IMR-90 (cell line): ENCODE measurements around the gene LIMCH1. TPM values are rescaled to one million over a fixed set of nuclear protein-coding genes. Genes with fewer than 3 reads are reported as not detected.

Experiments
- ATAC-seq: fragments of 200-7000 bp; cut with Tn5 transposase; 2 replicates; pipeline ENCODE4 v1.9.1; 2020; ENCODE audit warnings: low read depth, mild to moderate bottlenecking, moderate library complexity
- BruUV-seq: library from RNA; stranded (reverse); fragments of 400-500 nt; replicated peaks from 2 replicates; lab custom pipeline; 2021; lab: Mats Ljungman, UMichigan
- CTCF ChIA-PET: fragments of 300-600 bp; formaldehyde crosslinking; extraction: SDS; loops from one replicate; lab custom pipeline; 2021; ENCODE audit warnings: antibody characterized with exemption; lab: Yijun Ruan, JAX
- POLR2A ChIA-PET: fragments of 300-600 bp; sonication (Branson Sonifier 250); formaldehyde crosslinking; loops from one replicate; lab custom pipeline; 2022; ENCODE audit warnings: antibody characterized with exemption; ENCODE audit not compliant: unreplicated experiment; lab: Charles Lee
- DNase-seq: peaks from one replicate; pipeline ENCODE4 v3.0.0; 2013
- H2AFZ ChIP-seq: replicated peaks from 2 replicates; pipeline ENCODE3; 2013; ENCODE audit warnings: low read length, mild to moderate bottlenecking; ENCODE audit not compliant: poor library complexity
- H2AK5ac ChIP-seq: 2 replicates; pipeline ENCODE4 v1.6.1; 2013; ENCODE audit warnings: low read depth, low read length, inconsistent platforms
- H2AK9ac ChIP-seq: replicated peaks from 2 replicates; pipeline ENCODE3; 2013; ENCODE audit warnings: mild to moderate bottlenecking, low read depth, low read length, moderate library complexity; ENCODE audit not compliant: poor library complexity
- H2BK120ac ChIP-seq: 2 replicates; pipeline ENCODE4 v1.6.1; 2013; ENCODE audit warnings: low read depth, low read length, inconsistent platforms
- H2BK15ac ChIP-seq: 3 replicates; pipeline ENCODE4 v1.6.1; 2013; ENCODE audit warnings: low read depth, low read length, inconsistent platforms
- H2BK20ac ChIP-seq: 2 replicates; pipeline ENCODE4 v1.6.1; 2013; ENCODE audit warnings: low read depth, mild to moderate bottlenecking, inconsistent platforms, low read length, moderate library complexity
- H2BK5ac ChIP-seq: 2 replicates; pipeline ENCODE4 v1.6.1; 2013; ENCODE audit warnings: mild to moderate bottlenecking, low read depth, low read length, inconsistent platforms; ENCODE audit not compliant: poor library complexity, severe bottlenecking
- H3K14ac ChIP-seq: replicated peaks from 2 replicates; pipeline ENCODE4 v1.6.1; 2013; ENCODE audit warnings: low read depth, low read length, inconsistent platforms
- H3K18ac ChIP-seq: 2 replicates; pipeline ENCODE4 v1.6.1; 2013; ENCODE audit warnings: low read depth, low read length, control low read depth
- H3K23ac ChIP-seq: 2 replicates; pipeline ENCODE4 v1.6.1; 2013; ENCODE audit warnings: low read depth, low read length, inconsistent platforms
- H3K27ac ChIP-seq: 2 replicates; pipeline ENCODE4 v1.5.1; 2013; ENCODE audit warnings: mild to moderate bottlenecking, control low read depth, low read length; ENCODE audit not compliant: insufficient read depth
- H3K27me3 ChIP-seq: 2 replicates; pipeline ENCODE4 v1.6.1; 2013; ENCODE audit warnings: low read length; ENCODE audit not compliant: control insufficient read depth, insufficient read depth
- H3K36me3 ChIP-seq: 2 replicates; pipeline ENCODE4 v1.6.1; 2013; ENCODE audit warnings: low read length, mixed read lengths; ENCODE audit not compliant: control insufficient read depth, insufficient read depth
- H3K4ac ChIP-seq: 2 replicates; pipeline ENCODE4 v1.6.1; 2013; ENCODE audit warnings: low read depth, low read length, inconsistent platforms
- H3K4me1 ChIP-seq: 2 replicates; pipeline ENCODE4 v1.6.1; 2013; ENCODE audit warnings: low read length, mixed read lengths; ENCODE audit not compliant: control insufficient read depth, insufficient read depth
- H3K4me2 ChIP-seq: 2 replicates; pipeline ENCODE4 v1.6.1; 2013; ENCODE audit warnings: low read depth, mild to moderate bottlenecking, control low read depth, low read length, moderate library complexity
- H3K4me3 ChIP-seq: 2 replicates; pipeline ENCODE4 v1.5.1; 2013; ENCODE audit warnings: low read depth, mild to moderate bottlenecking, control low read depth, low read length, moderate library complexity; ENCODE audit not compliant: insufficient read depth
- H3K56ac ChIP-seq: 2 replicates; pipeline ENCODE4 v1.6.1; 2013; ENCODE audit warnings: low read length, inconsistent platforms; ENCODE audit not compliant: insufficient read depth; ENCODE audit errors: extremely low read depth
- H3K79me1 ChIP-seq, 2 experiments: 2 replicates each; pipeline ENCODE4 v1.6.1; 2013; ENCODE audit warnings: low read length in 2 of 2, inconsistent platforms in 1 of 2, low read depth in 1 of 2
- H3K9ac ChIP-seq: 2 replicates; pipeline ENCODE4 v1.6.1; 2013; ENCODE audit warnings: low read depth, low read length, control low read depth
- H3K9me1 ChIP-seq: 2 replicates; pipeline ENCODE4 v1.6.1; 2013; ENCODE audit warnings: low read length, inconsistent platforms; ENCODE audit not compliant: insufficient read depth
- H3K9me3 ChIP-seq: 2 replicates; pipeline ENCODE4 v1.6.1; 2013; ENCODE audit warnings: low read length; ENCODE audit not compliant: control insufficient read depth, insufficient read depth
- H4K20me1 ChIP-seq: 2 replicates; pipeline ENCODE4 v1.6.1; 2013; ENCODE audit warnings: low read length, inconsistent platforms; ENCODE audit not compliant: insufficient read depth
- H4K5ac ChIP-seq: 2 replicates; pipeline ENCODE4 v1.6.1; 2013; ENCODE audit warnings: mild to moderate bottlenecking, low read depth, low read length, control low read depth
- H4K8ac ChIP-seq, 2 experiments: 2 replicates each; pipeline ENCODE4 v1.6.1; 2013; ENCODE audit warnings: low read depth in 2 of 2, low read length in 2 of 2, control low read depth in 1 of 2, inconsistent platforms in 1 of 2
- H4K91ac ChIP-seq: 2 replicates; pipeline ENCODE4 v1.6.1; 2013; ENCODE audit warnings: low read depth, low read length, inconsistent platforms; ENCODE audit not compliant: insufficient read depth
- BHLHE40 ChIP-seq: fragments of 150-350 bp; IDR thresholded peaks from 2 replicates; pipeline ENCODE4 v1.6.1; 2016; ENCODE audit warnings: mild to moderate bottlenecking, low read depth, low read length
- CEBPB ChIP-seq: IDR thresholded peaks from 2 replicates; pipeline ENCODE4 v1.6.1; 2012; ENCODE audit warnings: low read depth, low read length, improper control_type of control experiment
- CHD1 ChIP-seq: IDR thresholded peaks from 2 replicates; pipeline ENCODE4 v1.6.1; 2012; ENCODE audit warnings: low read depth, low read length, improper control_type of control experiment
- CTCF ChIP-seq: conservative IDR thresholded peaks from 2 replicates; pipeline ENCODE4 v1.5.1; 2012; ENCODE audit warnings: mild to moderate bottlenecking, low read depth, low read length, improper control_type of control experiment
- FOS ChIP-seq: fragments of 150-350 bp; IDR thresholded peaks from 2 replicates; pipeline ENCODE4 v1.6.1; 2016; ENCODE audit warnings: low read depth, low read length
- MAFK ChIP-seq: IDR thresholded peaks from 2 replicates; pipeline ENCODE4 v1.6.1; 2012; ENCODE audit warnings: low read depth, low read length, improper control_type of control experiment
- MAZ ChIP-seq: IDR thresholded peaks from 2 replicates; pipeline ENCODE4 v1.6.1; 2012; ENCODE audit warnings: low read depth, mild to moderate bottlenecking, low read length, improper control_type of control experiment, moderate library complexity, borderline replicate concordance
- MXI1 ChIP-seq: IDR thresholded peaks from 2 replicates; pipeline ENCODE4 v1.6.1; 2012; ENCODE audit warnings: low read depth, mild to moderate bottlenecking, low read length, moderate library complexity, borderline replicate concordance
- NFE2L2 ChIP-seq: fragments of 150-350 bp; IDR thresholded peaks from 2 replicates; pipeline ENCODE4 v1.6.1; 2016; ENCODE audit warnings: low read depth, mild to moderate bottlenecking, low read length
- POLR2A ChIP-seq: IDR thresholded peaks from 2 replicates; pipeline ENCODE4 v1.6.1; 2012; ENCODE audit warnings: mild to moderate bottlenecking, low read depth, low read length
- RAD21 ChIP-seq: IDR thresholded peaks from 2 replicates; pipeline ENCODE4 v1.6.1; 2012; ENCODE audit warnings: low read length, improper control_type of control experiment
- RCOR1 ChIP-seq: IDR thresholded peaks from 2 replicates; pipeline ENCODE4 v1.6.1; 2012; ENCODE audit warnings: mild to moderate bottlenecking, low read length, improper control_type of control experiment; ENCODE audit not compliant: insufficient replicate concordance
- RFX5 ChIP-seq: IDR thresholded peaks from 2 replicates; pipeline ENCODE4 v1.8.0; 2012; ENCODE audit warnings: low read depth, mild to moderate bottlenecking, low read length, moderate library complexity
- SMC3 ChIP-seq: fragments of 150-350 bp; IDR thresholded peaks from 2 replicates; pipeline ENCODE4 v1.6.1; 2016; ENCODE audit warnings: low read depth, mild to moderate bottlenecking, antibody characterized with exemption, low read length, moderate library complexity
- WGBS, 2 experiments: methylation state at CpG; one replicate each; pipeline versions ENCODE4 v1.1.5 to v1.1.7; 2013; ENCODE audit warnings: missing lambda C conversion rate in 2 of 2; ENCODE audit not compliant: insufficient read length in 1 of 2; ENCODE audit errors: extremely low coverage in 2 of 2; 5-methylcytosine and 5-hydroxymethylcytosine counted together
- dilution Hi-C: fragments of 300-500 bp; cut with HindIII; formaldehyde crosslinking; loops from one replicate; pipeline ENCODE4 v1.14.3; 2018; ENCODE audit warnings: low sequenced_read_pairs; ENCODE audit not compliant: unreplicated experiment
- in situ Hi-C: fragments of 300-500 bp; cut with MboI; formaldehyde crosslinking; loops from 3 replicates; pipeline ENCODE4 v1.14.3; 2019; ENCODE audit warnings: low sequenced_read_pairs, inconsistent platforms, mixed read lengths
- intact Hi-C: fragments of 100-400 bp; cut with micrococcal nuclease; formaldehyde crosslinking; loops from 2 replicates; pipeline ENCODE4 v1.10.0; 2022
- polyA plus RNA-seq, 3 experiments: library from polyadenylated mRNA; depleted of rRNA; stranded (reverse); fragments of >200 nt; gene quantifications; 2 replicates each; pipeline ENCODE4 v1.2.3, GENCODE V29; 2012; ENCODE audit warnings: low replicate concordance in 1 of 3
- total RNA-seq: library from RNA; depleted of rRNA; stranded (reverse); fragments of >200 nt; gene quantifications from 2 replicates; pipeline ENCODE4 v1.2.3, GENCODE V29; 2012
- TF ChIP-seq, protein P1 (sequence below): fragments of 150-350 bp; IDR thresholded peaks from 2 replicates; pipeline ENCODE4 v1.6.1; 2017; ENCODE audit warnings: mild to moderate bottlenecking, antibody characterized with exemption, low read length, low read depth

The LIMCH1 gene
- total and polyA plus RNA-seq, 2 of the 4 experiments (the other 2 are of a cell fraction): 0.89 to 2.9 TPM

- Histone ChIP-seq H3K56ac (no peak overlapping the region), H2AFZ (no peak overlapping the region), H2AK5ac (no peak overlapping the region), H3K9ac (no peak overlapping the region), H4K5ac (no peak overlapping the region), H3K79me1 (no peaks in the 10 kb centered on the region), H2BK5ac (no peak overlapping the region), H4K20me1 (no peaks in the 10 kb centered on the region), H3K4me2 (no peak overlapping the region), H2BK15ac (no peak overlapping the region), H3K9me3 (no peaks in the 10 kb centered on the region), H4K91ac (no peak overlapping the region), H2AK9ac (no peak overlapping the region), H2BK120ac (no peak overlapping the region), H4K8ac (no peak overlapping the region), H2BK20ac (no peak overlapping the region), H3K27ac (no peak overlapping the region), H3K23ac (no peak overlapping the region), H3K4me1 (no peaks in the 10 kb centered on the region), H3K4me3 (no peak overlapping the region), H3K27me3 (peaks cover 4% of the 10 kb centered on the region), H3K9me1 (no peaks in the 10 kb centered on the region), H3K18ac (no peak overlapping the region), H3K4ac (no peak overlapping the region), H3K36me3 (no peaks in the 10 kb centered on the region), H3K14ac (no peak overlapping the region)
- CTCF ChIA-PET: no interaction called here
- WGBS, 2 experiments: 17% methylated on average over 1 of the region's 1 CpG; no CpG with 5 or more reads in 1 of the 2 experiments
- intact Hi-C loops: no loop called here
- in situ Hi-C loops: no loop called here
- POLR2A ChIA-PET: no interaction called here
- no TSS peak for BruUV-seq
- no peak for TF ChIP-seq FOS
- TF ChIP-seq BHLHE40: no peak
- TF ChIP-seq RFX5: no peak
- no peak for TF ChIP-seq RCOR1
- no peak for TF ChIP-seq SMC3
- no peak for TF ChIP-seq MAFK
- TF ChIP-seq MAZ: no peak
- TF ChIP-seq CHD1: no peak
- TF ChIP-seq, protein P1, sequence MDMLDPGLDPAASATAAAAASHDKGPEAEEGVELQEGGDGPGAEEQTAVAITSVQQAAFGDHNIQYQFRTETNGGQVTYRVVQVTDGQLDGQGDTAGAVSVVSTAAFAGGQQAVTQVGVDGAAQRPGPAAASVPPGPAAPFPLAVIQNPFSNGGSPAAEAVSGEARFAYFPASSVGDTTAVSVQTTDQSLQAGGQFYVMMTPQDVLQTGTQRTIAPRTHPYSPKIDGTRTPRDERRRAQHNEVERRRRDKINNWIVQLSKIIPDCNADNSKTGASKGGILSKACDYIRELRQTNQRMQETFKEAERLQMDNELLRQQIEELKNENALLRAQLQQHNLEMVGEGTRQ: no peak
- no peak for TF ChIP-seq CTCF
- TF ChIP-seq POLR2A: no peak
- no peak for TF ChIP-seq RAD21
- no peak for TF ChIP-seq NFE2L2
- TF ChIP-seq CEBPB: no peak
- TF ChIP-seq MXI1: no peak
- DNase-seq (no peak), ATAC-seq (no peak)
- dilution Hi-C loops: no loop called here
These were observed 101.3 kb downstream of the LIMCH1 start for GRCh38 chr4:41639291-41639690.
